Ovary (tissue), 3 donors: Measurements from ENCODE around the gene MN1.

ENCODE experiments used
- CTCF ChIP-seq, 3 donors: fragments of 450-650 bp in 2 of 3; fragments of 200-600 bp in 1 of 3; IDR thresholded peaks; one replicate each; pipeline versions ENCODE4 v1.5.1 to v1.8.0; 2016 to 2022; ENCODE audit warnings: antibody characterized with exemption in 3 of 3, mild to moderate bottlenecking in 1 of 3
- POLR2A ChIP-seq: fragments of 450-650 bp; IDR thresholded peaks from one replicate; pipeline ENCODE4 v1.6.1; 2017; ENCODE audit warnings: antibody characterized with exemption, mild to moderate bottlenecking, moderate library complexity
- donor health status: DM: no; HTN: no; CAD: no.

DNA sequence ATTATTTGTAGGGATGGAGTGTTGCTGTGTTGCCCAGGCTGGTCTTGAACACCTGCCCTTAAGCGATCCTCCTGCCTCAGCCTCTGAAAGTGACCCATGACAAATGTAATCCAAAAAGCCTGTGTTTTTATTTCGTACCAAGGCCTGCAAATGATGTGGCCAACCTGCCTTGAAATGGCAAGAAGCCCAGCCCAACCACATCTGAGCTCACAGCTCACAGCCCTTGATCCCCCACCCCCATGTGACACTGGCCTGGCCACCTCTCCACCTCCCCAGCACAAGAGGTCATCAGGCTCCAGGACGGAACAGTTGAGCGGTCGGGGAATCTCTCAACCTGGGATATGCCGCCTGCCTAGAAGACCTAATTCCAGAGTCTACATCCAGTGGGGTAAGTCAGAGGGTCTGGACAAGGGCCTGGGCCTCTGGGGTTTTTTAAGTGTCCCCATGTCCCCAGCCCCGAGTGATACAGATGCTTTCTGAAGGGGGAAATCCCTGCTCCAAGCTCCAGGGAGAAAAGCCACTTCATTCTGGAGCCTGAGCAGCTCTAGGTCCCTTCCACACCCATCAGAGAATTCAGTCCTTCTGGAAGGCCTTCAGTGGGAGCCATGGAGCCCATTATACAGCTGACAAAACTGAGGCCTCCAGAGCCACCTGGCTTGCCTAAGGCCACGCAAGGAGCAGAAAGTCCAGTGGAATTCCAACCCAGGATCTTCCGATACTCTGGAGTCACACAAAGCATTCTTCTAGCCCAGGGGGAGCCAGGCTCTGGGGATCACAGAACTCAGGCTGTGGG, 70.7 kb downstream of the MN1 start:
- no peak for TF ChIP-seq CTCF (IDR thresholded peaks at IDR 0.05)
- TF ChIP-seq POLR2A: no peak
